ENCODE measurements around the gene FOXE3. TPM values are rescaled to one million over a fixed set of nuclear protein-coding genes. Genes with fewer than 3 reads are reported as not detected.

The FOXE3 gene
- total and polyA plus RNA-seq, 9 donors = not detected

DNA sequence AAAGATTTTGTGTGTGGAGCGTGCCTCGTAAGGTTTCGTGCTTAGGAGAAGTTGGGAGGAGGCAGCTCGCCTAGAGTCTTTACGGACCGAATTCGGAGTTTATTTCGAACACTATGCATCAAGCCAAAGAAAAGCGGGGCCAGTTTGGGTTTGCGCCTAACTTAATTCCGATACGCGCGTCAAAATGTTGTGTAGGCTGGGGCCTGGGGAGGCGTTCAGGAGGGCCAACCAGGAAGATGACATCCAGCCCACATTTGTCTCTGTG is 28.1 kb downstream of the FOXE3 start:
- DNase-seq = no peak
- H3K27ac ChIP-seq = no peak overlapping the region
- intact Hi-C loops (cut with DNase I) = no loop called here
- no peaks in the 10 kb centered on the region for H3K4me1 ChIP-seq (ENCODE audit: insufficient read depth)
- no peaks in the 10 kb centered on the region for H3K27me3 ChIP-seq
- no peak for TF ChIP-seq POLR2A (IDR thresholded peaks at IDR 0.05)
- TF ChIP-seq, protein P1, sequence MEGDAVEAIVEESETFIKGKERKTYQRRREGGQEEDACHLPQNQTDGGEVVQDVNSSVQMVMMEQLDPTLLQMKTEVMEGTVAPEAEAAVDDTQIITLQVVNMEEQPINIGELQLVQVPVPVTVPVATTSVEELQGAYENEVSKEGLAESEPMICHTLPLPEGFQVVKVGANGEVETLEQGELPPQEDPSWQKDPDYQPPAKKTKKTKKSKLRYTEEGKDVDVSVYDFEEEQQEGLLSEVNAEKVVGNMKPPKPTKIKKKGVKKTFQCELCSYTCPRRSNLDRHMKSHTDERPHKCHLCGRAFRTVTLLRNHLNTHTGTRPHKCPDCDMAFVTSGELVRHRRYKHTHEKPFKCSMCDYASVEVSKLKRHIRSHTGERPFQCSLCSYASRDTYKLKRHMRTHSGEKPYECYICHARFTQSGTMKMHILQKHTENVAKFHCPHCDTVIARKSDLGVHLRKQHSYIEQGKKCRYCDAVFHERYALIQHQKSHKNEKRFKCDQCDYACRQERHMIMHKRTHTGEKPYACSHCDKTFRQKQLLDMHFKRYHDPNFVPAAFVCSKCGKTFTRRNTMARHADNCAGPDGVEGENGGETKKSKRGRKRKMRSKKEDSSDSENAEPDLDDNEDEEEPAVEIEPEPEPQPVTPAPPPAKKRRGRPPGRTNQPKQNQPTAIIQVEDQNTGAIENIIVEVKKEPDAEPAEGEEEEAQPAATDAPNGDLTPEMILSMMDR (IDR thresholded peaks at IDR 0.05) = no peak
- TF ChIP-seq EP300 (IDR thresholded peaks at IDR 0.05) = no peak
- H3K36me3 ChIP-seq = no peaks in the 10 kb centered on the region
- no peak overlapping the region for H3K4me3 ChIP-seq
- 8 to 10% (median 9%) methylated on average over 15 of the region's 15 CpGs for WGBS, 3 donors
- H3K9me3 ChIP-seq = no peaks in the 10 kb centered on the region

DNA sequence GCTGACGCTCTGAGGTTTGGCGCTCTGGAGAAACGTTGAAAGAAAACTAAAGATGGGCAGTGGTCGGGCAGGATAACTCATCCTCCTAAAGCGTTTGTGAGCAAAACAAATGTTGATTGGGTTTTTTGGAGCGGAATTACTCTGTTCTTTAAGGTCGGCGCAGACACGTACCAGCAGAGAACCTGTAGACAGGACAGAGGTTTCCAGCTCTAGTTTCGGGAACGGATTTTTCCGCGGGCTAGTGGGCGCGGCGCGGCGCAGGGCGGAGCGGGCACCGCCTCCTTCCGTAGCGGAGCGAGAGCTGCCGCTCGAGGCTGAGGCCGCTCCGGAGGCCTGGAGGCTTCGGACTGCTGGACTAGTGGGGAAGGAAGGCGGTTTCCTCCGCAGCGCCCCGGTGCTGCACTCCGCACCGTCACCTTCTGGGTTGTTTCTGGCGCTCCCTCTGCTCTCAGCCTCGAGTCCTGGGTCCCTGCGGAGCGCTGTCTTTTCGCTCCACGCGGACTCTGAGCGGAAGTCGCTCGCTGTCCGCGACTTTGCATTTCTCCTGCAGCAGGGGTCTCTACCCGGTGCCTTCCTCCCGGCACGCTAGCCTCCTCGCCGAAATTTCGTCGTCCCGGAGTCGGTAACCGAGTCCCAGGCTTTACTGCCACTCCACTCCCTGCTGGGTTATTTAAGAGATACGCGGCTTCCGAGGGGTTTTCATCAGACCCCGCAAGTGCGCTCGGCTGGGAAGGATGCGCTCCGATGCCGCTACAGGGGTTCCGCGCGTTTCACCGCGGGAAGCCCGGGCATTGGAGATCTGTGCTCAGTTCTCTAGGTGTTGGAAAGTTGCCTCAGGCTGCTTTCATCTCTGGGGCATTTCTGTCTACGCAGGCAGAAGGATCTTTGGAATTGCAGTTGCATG is 28.7 kb downstream of the FOXE3 start:
- Histone ChIP-seq H3K4me3 (peak overlapping the region; percentile 16), H3K4me1 (ENCODE audit: insufficient read depth) (no peaks in the 10 kb centered on the region), H3K9me3 (no peaks in the 10 kb centered on the region), H3K27me3 (no peaks in the 10 kb centered on the region), H3K27ac (no peak overlapping the region), H3K36me3 (no peaks in the 10 kb centered on the region)
- TF ChIP-seq, protein P1 (IDR thresholded peaks at IDR 0.05) = no peak
- no peak for TF ChIP-seq POLR2A (IDR thresholded peaks at IDR 0.05)
- TF ChIP-seq EP300 (IDR thresholded peaks at IDR 0.05) = no peak
- intact Hi-C loops (cut with DNase I) = no loop called here
- DNase-seq = no peak
- WGBS, 3 donors = 3 to 5% (median 4%) methylated on average over 55 to 73 of the region's 73 CpGs

DNA sequence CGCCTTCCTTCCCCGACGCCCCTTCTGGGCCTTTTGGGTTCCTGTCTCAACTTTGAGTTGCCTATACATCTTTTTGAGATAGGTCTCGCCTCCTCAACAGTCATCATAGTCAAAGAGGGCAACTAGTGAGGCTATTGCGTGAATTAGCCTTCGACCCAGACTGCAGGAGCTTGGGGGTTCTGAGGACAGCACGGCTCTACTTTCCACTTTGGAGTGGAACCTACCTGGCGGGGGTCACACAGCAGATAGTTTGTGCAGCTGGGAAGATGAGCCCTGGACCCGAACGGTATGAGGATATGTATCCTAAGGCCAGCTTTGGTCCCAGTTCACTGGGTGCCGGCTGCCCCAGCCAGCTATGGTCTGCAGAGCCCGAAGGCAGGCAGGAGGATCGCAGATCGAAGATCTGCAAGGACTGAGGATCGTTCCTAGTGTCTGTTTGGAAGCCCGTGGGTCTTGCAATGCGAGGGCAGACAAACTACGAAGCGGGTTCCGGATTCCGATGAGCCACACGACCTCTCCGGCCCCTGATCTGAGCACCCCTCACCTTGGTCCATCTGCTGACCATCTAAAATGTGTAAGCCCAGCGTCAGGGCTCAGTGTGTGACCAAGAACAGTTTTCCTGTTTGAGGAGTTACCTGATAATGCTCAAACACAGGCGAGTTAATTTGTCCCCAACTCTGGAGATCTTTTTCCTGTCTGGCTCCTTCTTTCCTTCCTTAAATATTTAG is 29.9 kb downstream of the FOXE3 start:
- Histone ChIP-seq H3K9me3 (no peaks in the 10 kb centered on the region), H3K36me3 (no peaks in the 10 kb centered on the region), H3K4me1 (ENCODE audit: insufficient read depth) (no peaks in the 10 kb centered on the region), H3K27ac (no peak overlapping the region), H3K27me3 (no peaks in the 10 kb centered on the region), H3K4me3 (no peak overlapping the region)
- TF ChIP-seq, protein P1 (IDR thresholded peaks at IDR 0.05) = no peak
- TF ChIP-seq POLR2A (IDR thresholded peaks at IDR 0.05) = no peak
- TF ChIP-seq EP300 (IDR thresholded peaks at IDR 0.05) = no peak
- DNase-seq = no peak
- 17 to 38% (median 21%) methylated on average over 25 of the region's 25 CpGs for WGBS, 3 donors
- intact Hi-C loops (cut with DNase I) = no loop called here

DNA sequence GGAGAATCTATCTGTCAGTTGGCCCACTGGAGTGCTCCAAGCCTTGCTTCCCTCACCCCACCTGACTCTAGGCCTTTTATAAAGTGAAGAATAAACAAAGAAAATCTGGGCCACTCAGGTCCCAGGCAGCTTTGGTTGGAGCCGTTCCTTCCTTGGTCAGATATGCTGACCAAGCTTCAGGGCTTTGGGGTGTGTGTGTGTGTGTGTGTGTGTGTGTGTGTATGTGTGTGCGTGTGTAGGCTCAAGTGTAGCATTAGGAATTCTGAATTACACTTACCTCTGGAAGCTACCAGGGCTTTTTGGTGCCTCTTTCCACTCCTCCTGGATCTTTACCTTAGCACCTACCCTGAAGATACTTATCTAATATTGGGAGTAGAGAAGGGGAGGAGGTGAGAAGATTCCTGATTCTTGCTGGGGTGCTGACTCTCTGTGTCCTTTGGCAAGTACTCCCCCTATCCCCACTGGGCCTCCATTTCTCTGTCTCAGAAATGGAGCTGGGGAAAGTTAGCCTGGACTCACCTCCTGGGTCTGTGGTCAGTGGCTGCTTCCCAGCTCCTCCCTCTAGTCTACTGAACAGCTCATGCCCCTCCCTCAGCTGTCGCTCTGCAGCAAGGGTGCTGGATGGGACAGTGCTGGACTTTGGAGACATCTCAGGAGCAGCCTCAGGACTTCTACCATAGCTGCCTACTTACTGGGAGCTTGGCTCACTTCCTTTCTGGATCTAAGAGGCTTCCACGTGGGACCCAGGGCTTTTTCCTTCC is 32.6 kb downstream of the FOXE3 start:
- H3K27ac ChIP-seq = no peak overlapping the region
- DNase-seq = no peak
- intact Hi-C loops (cut with DNase I) = no loop called here
- no peaks in the 10 kb centered on the region for H3K36me3 ChIP-seq
- no peak overlapping the region for H3K4me3 ChIP-seq
- H3K4me1 ChIP-seq (ENCODE audit: insufficient read depth) = no peaks in the 10 kb centered on the region
- WGBS, 3 donors = 30 to 41% (median 37%) methylated on average over 4 of the region's 4 CpGs
- no peaks in the 10 kb centered on the region for H3K9me3 ChIP-seq
- no peaks in the 10 kb centered on the region for H3K27me3 ChIP-seq
- TF ChIP-seq, protein P1 (IDR thresholded peaks at IDR 0.05) = no peak
- TF ChIP-seq POLR2A (IDR thresholded peaks at IDR 0.05) (no peak), EP300 (IDR thresholded peaks at IDR 0.05) (no peak)

Data from ovary (tissue), 9 donors.